HEK293 (cell line): ENCODE measurements around the gene NKD2.

Source experiments
- CTCF ChIA-PET: fragments of 350-600 bp; formaldehyde crosslinking; extraction: SDS; loops from one replicate; lab custom pipeline; 2021; ENCODE audit warnings: antibody characterized with exemption; lab: Yijun Ruan, JAX
- POLR2A ChIA-PET: fragments of 300-600 bp; formaldehyde crosslinking; extraction: SDS; loops from one replicate; lab custom pipeline; 2020; ENCODE audit warnings: antibody characterized with exemption, inconsistent platforms; lab: Yijun Ruan, JAX
- H3K27ac ChIP-seq: fragments of 200-500 bp; sonication (Bioruptor generic); 2 replicates; pipeline ENCODE4 v1.5.1; 2014; ENCODE audit warnings: low read depth, low read length, control low read depth, inconsistent platforms; ENCODE audit errors: extremely low read depth
- H3K36me3 ChIP-seq, 2 experiments: fragments of 200-500 bp in 1 of 2; sonication (Bioruptor generic) in 1 of 2; 1 replicate in 1 of 2; 2 replicates in 1 of 2; pipeline ENCODE4 v1.5.1; 2014 to 2017; ENCODE audit warnings: inconsistent platforms in 2 of 2, low read length in 2 of 2; ENCODE audit not compliant: control insufficient read depth in 2 of 2, insufficient read depth in 1 of 2
- H3K4me1 ChIP-seq: fragments of 200-500 bp; sonication (Bioruptor generic); 2 replicates; pipeline ENCODE4 v1.5.1; 2014; ENCODE audit warnings: mild to moderate bottlenecking, low read length, inconsistent platforms; ENCODE audit not compliant: control insufficient read depth, insufficient read depth
- H3K4me3 ChIP-seq: 2 replicates; pipeline ENCODE4 v1.5.1; 2011; ENCODE audit warnings: low read depth, mild to moderate bottlenecking, control low read depth, low read length, moderate library complexity
- H3K9me3 ChIP-seq: fragments of 200-500 bp; sonication (Bioruptor generic); 2 replicates; pipeline ENCODE4 v1.5.1; 2014; ENCODE audit warnings: low read depth, low read length, inconsistent platforms; ENCODE audit not compliant: control insufficient read depth, insufficient read depth
- SCRT2 ChIP-seq: fragments of 450-650 bp; formaldehyde crosslinking; IDR thresholded peaks from 2 replicates; pipeline ENCODE4 v1.5.1; 2016; ENCODE audit warnings: missing biosample characterization, missing genetic modification characterization
- YY2 ChIP-seq: fragments of 450-650 bp; formaldehyde crosslinking; IDR thresholded peaks from 2 replicates; pipeline ENCODE4 v1.5.1; 2016; ENCODE audit warnings: missing biosample characterization, missing genetic modification characterization
- ZNF121 ChIP-seq: fragments of 450-650 bp; formaldehyde crosslinking; IDR thresholded peaks from 2 replicates; pipeline ENCODE4 v1.5.1; 2016; ENCODE audit warnings: missing biosample characterization, missing genetic modification characterization
- ZNF202 ChIP-seq: fragments of 450-650 bp; formaldehyde crosslinking; IDR thresholded peaks from 2 replicates; pipeline ENCODE4 v1.5.1; 2016; ENCODE audit warnings: missing biosample characterization, missing genetic modification characterization, borderline replicate concordance
- ZNF529 ChIP-seq: fragments of 450-650 bp; formaldehyde crosslinking; IDR thresholded peaks from 2 replicates; pipeline ENCODE4 v1.5.1; 2017; ENCODE audit warnings: missing genetic modification characterization, missing biosample characterization; ENCODE audit not compliant: insufficient replicate concordance
- ZNF555 ChIP-seq: fragments of 450-650 bp; formaldehyde crosslinking; conservative IDR thresholded peaks from 2 replicates; pipeline ENCODE4 v1.5.1; 2017; ENCODE audit warnings: missing biosample characterization, mild to moderate bottlenecking, missing genetic modification characterization, inconsistent platforms
- ZNF600 ChIP-seq: fragments of 450-650 bp; formaldehyde crosslinking; IDR thresholded peaks from 2 replicates; pipeline ENCODE4 v1.5.1; 2016; ENCODE audit warnings: missing biosample characterization, missing genetic modification characterization
- ZNF707 ChIP-seq: fragments of 450-650 bp; formaldehyde crosslinking; IDR thresholded peaks from 2 replicates; pipeline ENCODE4 v1.5.1; 2016; ENCODE audit warnings: missing biosample characterization, missing genetic modification characterization
- ZNF76 ChIP-seq: fragments of 450-650 bp; formaldehyde crosslinking; IDR thresholded peaks from 2 replicates; pipeline ENCODE4; 2016; ENCODE audit warnings: low read depth, missing biosample characterization, missing genetic modification characterization, borderline replicate concordance
- ZSCAN18 ChIP-seq: fragments of 450-650 bp; formaldehyde crosslinking; IDR thresholded peaks from 2 replicates; pipeline ENCODE4 v1.5.1; 2016; ENCODE audit warnings: missing biosample characterization, missing genetic modification characterization
- ZSCAN5A ChIP-seq: fragments of 450-650 bp; formaldehyde crosslinking; IDR thresholded peaks from 2 replicates; pipeline ENCODE4 v1.5.1; 2016; ENCODE audit warnings: missing biosample characterization, missing genetic modification characterization
- TF ChIP-seq, protein P1 (sequence below): fragments of 450-650 bp; formaldehyde crosslinking; IDR thresholded peaks from 2 replicates; pipeline ENCODE4 v1.5.1; 2016; ENCODE audit warnings: missing biosample characterization, missing genetic modification characterization
- TF ChIP-seq, protein P2 (sequence below): fragments of 450-650 bp; formaldehyde crosslinking; IDR thresholded peaks from 2 replicates; pipeline ENCODE4 v1.5.1; 2017; ENCODE audit warnings: missing biosample characterization, missing genetic modification characterization
- TF ChIP-seq, protein P3 (sequence below): fragments of 450-650 bp; formaldehyde crosslinking; IDR thresholded peaks from 2 replicates; pipeline ENCODE4 v1.5.1; 2016; ENCODE audit warnings: missing biosample characterization, missing genetic modification characterization, borderline replicate concordance
- TF ChIP-seq, protein P4 (sequence below): fragments of 450-650 bp; formaldehyde crosslinking; IDR thresholded peaks from 2 replicates; pipeline ENCODE4 v1.5.1; 2016; ENCODE audit warnings: missing biosample characterization, missing genetic modification characterization

NKD2 gene

GRCh38 chr5:961002-961710 lies 47.4 kb upstream of the NKD2 start:
- CTCF ChIA-PET = interaction anchor here (0.9 kb wide), 1 partner anchor 22 kb away, joined by 3 read pairs; no protein-coding TSS in a partner anchor
- Histone ChIP-seq H3K9me3 (no peaks in the 10 kb centered on the region), H3K4me1 (no peaks in the 10 kb centered on the region; the same call in 1 of the 2 replicates), H3K36me3 (no peaks in the 10 kb centered on the region), H3K27ac (no peak overlapping the region), H3K4me3 (no peak overlapping the region)
- POLR2A ChIA-PET = no interaction called here
- TF ChIP-seq ZNF707 (no peak), ZNF529 (no peak), ZNF121 (tag by site-specific recombination) (no peak), ZSCAN5A (no peak), ZNF202 (tag by site-specific recombination) (no peak), ZNF76 (tag by site-specific recombination) (no peak), ZSCAN18 (tag by site-specific recombination) (no peak), ZNF555 (no peak), YY2 (tag by site-specific recombination) (no peak), ZNF600 (no peak), SCRT2 (no peak)
- TF ChIP-seq, protein P1, sequence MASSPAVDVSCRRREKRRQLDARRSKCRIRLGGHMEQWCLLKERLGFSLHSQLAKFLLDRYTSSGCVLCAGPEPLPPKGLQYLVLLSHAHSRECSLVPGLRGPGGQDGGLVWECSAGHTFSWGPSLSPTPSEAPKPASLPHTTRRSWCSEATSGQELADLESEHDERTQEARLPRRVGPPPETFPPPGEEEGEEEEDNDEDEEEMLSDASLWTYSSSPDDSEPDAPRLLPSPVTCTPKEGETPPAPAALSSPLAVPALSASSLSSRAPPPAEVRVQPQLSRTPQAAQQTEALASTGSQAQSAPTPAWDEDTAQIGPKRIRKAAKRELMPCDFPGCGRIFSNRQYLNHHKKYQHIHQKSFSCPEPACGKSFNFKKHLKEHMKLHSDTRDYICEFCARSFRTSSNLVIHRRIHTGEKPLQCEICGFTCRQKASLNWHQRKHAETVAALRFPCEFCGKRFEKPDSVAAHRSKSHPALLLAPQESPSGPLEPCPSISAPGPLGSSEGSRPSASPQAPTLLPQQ (tag by site-specific recombination) = no peak
- TF ChIP-seq, protein P2, sequence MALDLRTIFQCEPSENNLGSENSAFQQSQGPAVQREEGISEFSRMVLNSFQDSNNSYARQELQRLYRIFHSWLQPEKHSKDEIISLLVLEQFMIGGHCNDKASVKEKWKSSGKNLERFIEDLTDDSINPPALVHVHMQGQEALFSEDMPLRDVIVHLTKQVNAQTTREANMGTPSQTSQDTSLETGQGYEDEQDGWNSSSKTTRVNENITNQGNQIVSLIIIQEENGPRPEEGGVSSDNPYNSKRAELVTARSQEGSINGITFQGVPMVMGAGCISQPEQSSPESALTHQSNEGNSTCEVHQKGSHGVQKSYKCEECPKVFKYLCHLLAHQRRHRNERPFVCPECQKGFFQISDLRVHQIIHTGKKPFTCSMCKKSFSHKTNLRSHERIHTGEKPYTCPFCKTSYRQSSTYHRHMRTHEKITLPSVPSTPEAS (tag by site-specific recombination) = no peak
- TF ChIP-seq, protein P3, sequence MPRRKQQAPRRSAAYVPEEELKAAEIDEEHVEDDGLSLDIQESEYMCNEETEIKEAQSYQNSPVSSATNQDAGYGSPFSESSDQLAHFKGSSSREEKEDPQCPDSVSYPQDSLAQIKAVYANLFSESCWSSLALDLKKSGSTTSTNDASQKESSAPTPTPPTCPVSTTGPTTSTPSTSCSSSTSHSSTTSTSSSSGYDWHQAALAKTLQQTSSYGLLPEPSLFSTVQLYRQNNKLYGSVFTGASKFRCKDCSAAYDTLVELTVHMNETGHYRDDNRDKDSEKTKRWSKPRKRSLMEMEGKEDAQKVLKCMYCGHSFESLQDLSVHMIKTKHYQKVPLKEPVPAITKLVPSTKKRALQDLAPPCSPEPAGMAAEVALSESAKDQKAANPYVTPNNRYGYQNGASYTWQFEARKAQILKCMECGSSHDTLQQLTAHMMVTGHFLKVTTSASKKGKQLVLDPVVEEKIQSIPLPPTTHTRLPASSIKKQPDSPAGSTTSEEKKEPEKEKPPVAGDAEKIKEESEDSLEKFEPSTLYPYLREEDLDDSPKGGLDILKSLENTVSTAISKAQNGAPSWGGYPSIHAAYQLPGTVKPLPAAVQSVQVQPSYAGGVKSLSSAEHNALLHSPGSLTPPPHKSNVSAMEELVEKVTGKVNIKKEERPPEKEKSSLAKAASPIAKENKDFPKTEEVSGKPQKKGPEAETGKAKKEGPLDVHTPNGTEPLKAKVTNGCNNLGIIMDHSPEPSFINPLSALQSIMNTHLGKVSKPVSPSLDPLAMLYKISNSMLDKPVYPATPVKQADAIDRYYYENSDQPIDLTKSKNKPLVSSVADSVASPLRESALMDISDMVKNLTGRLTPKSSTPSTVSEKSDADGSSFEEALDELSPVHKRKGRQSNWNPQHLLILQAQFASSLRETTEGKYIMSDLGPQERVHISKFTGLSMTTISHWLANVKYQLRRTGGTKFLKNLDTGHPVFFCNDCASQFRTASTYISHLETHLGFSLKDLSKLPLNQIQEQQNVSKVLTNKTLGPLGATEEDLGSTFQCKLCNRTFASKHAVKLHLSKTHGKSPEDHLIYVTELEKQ (tag by site-specific recombination) = no peak
- TF ChIP-seq, protein P4, sequence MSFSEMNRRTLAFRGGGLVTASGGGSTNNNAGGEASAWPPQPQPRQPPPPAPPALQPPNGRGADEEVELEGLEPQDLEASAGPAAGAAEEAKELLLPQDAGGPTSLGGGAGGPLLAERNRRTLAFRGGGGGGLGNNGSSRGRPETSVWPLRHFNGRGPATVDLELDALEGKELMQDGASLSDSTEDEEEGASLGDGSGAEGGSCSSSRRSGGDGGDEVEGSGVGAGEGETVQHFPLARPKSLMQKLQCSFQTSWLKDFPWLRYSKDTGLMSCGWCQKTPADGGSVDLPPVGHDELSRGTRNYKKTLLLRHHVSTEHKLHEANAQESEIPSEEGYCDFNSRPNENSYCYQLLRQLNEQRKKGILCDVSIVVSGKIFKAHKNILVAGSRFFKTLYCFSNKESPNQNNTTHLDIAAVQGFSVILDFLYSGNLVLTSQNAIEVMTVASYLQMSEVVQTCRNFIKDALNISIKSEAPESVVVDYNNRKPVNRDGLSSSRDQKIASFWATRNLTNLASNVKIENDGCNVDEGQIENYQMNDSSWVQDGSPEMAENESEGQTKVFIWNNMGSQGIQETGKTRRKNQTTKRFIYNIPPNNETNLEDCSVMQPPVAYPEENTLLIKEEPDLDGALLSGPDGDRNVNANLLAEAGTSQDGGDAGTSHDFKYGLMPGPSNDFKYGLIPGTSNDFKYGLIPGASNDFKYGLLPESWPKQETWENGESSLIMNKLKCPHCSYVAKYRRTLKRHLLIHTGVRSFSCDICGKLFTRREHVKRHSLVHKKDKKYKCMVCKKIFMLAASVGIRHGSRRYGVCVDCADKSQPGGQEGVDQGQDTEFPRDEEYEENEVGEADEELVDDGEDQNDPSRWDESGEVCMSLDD (tag by site-specific recombination) = no peak
